HG03457 (cell line): ENCODE measurements around the gene CCDC102B.
A peak's percentile ranks its signal among the peaks of the same experiment; 100 is the strongest.
"Not testable (repeated sequence)": the region's sequence is repeated elsewhere in the genome, so short reads cannot be mapped to it uniquely, and the experiment has no call there.

ENCODE experiments used
- ATAC-seq: cut with Tn5 transposase; IDR thresholded peaks from one replicate; pipeline ENCODE4 v1.9.1; 2021; ENCODE audit warnings: moderate number of reproducible peaks; ENCODE audit not compliant: unreplicated experiment

Gene CCDC102B

DNA sequence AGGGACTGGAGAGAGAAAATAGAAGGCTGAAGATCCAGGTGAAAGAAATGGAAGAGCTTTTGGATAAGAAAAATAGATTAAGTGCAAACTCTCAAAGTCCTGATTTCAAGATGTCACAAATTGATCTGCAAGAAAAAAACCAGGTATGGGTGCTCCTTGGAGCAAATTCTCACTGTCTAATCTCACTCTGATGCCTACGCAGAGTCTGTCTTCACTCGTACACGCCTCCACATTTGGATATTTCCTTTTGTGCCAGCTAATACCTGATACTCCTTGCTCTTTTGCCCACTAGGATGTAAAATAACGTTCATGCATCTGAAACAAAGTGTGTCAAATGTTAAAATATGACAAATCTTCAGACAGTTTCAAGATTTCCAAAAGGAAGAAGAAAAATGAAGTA lies 99.4 kb downstream of the CCDC102B start:
- no peak for ATAC-seq

- no peak for ATAC-seq
These were observed 111.7 kb downstream of the CCDC102B start for GRCh38 chr18:68909579-68909978.

- no peak for ATAC-seq
These were observed 117.2 kb downstream of the CCDC102B start for GRCh38 chr18:68915061-68915460.

- ATAC-seq, result no peak
These were observed 118.9 kb downstream of the CCDC102B start for GRCh38 chr18:68916734-68917133.

GRCh38 chr18:68918216-68918615 lies 120.3 kb downstream of the CCDC102B start:
- ATAC-seq, result no peak

- no peak for ATAC-seq
These were observed 122.0 kb downstream of the CCDC102B start for GRCh38 chr18:68919900-68920299.

GRCh38 chr18:68922392-68922791 lies 124.5 kb downstream of the CCDC102B start:
- no peak for ATAC-seq

DNA sequence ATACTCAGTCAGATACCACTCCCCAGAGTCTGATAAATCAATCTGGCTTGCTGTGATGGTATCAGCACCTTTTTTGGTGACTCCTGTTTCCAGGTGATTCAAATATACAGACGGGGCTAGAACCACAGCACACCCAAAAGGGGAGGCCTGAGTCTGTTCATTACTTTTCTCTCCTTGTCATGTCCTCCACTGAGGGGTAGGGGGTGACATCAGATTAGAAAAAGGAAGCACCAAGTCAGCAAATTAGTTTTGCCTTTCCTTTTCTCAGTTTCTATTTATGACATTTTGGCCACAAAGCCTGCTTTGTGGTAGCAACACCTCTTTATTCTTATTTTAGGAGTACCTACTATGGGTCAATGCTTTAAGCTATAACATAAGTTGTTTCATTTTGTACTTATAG lies 127.4 kb downstream of the CCDC102B start:
- peak; percentile 92 for ATAC-seq

DNA sequence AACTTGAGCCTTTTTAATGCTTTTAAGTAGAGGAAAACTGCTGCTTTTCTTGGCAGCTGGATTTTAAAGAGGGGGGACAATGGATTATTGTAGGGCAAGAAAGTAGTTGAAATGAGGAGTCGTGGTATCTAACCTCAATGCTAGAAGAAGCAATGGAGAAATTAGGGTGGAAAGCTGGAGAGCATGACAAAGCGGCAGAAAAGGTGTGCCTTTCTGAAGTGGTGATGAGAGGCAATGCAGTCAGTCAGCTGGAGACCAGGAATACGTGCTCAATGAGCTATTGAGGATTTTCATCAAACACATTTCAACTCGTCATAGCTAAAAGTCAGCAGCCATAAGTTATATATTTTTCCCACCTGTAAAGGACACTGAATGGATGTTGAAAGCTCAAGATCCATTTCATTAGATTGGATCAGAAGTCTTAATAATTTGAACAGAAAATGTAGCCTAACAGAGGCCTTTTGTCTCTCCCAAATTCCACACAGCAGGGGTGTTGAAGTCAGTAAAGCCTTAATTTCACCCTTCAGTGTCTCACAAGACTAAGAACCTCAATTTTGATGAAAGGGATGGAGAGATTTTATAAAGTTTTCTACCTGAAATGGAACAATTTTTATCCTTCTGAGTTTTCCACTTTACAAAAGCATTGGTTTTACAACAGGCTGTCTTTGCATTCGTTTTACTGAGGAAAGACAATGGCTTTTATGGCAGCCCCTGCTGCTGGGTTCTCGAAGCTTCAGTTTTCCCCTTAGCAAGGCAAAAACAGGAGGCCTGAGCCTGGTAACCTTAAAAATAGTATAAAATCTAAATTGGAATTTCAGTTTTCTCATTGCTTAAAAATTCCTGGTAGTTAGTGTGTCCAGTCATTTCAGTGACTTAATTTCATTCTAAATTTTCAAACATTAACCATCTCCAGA lies 131.1 kb downstream of the CCDC102B start:
- ATAC-seq, result no peak

DNA sequence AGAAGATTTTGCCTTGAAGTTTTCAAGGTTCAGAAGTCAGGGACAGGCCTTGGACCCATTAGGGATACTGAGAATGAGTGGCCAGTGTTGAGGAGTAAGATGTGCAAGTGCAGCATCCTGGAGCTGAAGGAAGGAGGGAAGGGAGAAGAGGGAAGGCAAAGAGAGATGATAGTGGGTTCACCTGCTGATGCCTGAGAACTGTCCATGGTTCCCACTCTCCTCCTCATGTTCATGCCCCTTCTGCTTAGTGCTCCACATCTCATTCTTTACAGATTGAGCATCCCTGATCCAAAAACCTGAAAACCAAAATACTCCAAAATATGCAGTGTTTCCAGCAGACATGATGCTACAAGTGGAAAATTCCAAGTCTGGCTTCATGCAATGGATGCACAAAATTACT lies 137.8 kb downstream of the CCDC102B start:
- no peak for ATAC-seq

GRCh38 chr18:68937029-68937599 lies 139.2 kb downstream of the CCDC102B start:
- ATAC-seq, result peak; percentile 91

DNA sequence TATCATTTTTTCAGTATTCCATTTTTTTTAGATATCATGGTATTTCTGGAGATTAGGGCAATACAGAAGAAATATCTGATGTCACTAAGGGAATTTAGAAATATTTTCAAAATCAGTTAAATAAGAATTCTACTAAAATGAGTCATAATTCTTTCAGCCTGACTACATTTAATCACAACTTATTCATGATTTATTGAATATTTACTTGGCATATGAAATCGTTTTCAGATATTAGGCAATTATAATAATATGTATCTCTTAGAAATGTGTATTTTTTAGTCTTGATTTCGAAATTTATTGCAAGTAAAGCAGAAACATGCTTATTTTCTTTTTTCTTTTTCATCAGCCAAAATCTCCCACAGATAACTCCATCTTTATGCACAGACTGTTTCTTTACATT lies 142.2 kb downstream of the CCDC102B start:
- ATAC-seq, result no peak

DNA sequence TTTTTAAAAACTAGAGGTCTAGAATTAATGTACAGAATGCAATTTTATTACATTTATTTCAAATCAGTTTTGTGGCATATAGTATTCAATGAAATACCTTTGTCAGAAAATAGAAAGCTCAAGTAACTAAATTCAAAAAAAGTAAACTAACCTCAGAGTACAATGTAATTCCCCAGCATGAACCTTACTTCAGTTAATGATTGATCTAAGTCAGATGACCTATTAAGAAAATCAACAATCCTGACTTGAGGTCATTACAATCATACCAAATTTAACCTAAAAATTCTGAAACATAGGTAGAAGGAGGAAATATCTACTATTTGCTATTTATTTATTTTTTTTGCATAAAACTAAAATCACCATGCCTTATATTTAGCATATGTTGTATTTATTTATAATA lies 142.9 kb downstream of the CCDC102B start:
- ATAC-seq, result no peak

DNA sequence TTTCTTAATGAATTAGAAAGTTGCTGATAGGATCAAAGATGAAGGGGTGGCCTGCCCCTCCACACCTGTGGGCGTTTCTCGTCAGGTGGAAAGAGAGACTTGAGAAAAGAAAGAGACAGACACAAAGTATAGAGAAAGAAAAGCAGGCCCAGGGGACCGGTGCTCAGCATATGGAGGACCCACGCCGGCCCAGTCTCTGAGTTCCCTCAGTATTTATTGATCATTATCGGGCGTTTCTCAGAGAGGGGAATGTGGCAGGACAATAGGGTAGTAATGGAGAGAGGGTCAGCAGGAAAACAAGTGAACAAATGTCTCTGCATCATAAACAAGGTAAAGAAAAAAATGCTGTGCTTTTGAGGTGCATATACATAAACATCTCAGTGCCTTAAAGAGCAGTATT lies 144.3 kb downstream of the CCDC102B start:
- no peak for ATAC-seq

GRCh38 chr18:68943861-68944260 lies 146.0 kb downstream of the CCDC102B start:
- ATAC-seq, result not testable (repeated sequence)

GRCh38 chr18:68944330-68944729 lies 146.4 kb downstream of the CCDC102B start:
- ATAC-seq, result no peak

DNA sequence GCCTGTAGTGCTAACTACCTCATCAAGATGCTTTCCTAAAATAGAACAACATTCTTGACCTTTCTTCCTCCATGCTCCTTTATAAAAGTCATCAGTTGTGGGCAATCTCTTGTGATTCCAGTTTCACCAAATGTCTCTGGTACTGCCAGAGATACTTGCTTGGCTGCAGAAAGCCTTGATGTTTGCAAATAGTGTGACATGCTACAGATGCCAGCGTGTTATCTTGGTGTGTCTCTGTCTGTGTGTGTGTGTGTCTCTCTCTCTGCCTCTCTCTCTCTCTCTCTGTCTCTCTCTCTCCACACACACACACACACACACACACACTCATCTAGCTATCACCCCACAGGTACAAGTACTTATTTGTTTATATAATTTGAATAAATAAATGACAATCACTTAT lies 146.9 kb downstream of the CCDC102B start:
- no peak for ATAC-seq

- ATAC-seq, result no peak
These were observed 150.7 kb downstream of the CCDC102B start for GRCh38 chr18:68948622-68949021.

DNA sequence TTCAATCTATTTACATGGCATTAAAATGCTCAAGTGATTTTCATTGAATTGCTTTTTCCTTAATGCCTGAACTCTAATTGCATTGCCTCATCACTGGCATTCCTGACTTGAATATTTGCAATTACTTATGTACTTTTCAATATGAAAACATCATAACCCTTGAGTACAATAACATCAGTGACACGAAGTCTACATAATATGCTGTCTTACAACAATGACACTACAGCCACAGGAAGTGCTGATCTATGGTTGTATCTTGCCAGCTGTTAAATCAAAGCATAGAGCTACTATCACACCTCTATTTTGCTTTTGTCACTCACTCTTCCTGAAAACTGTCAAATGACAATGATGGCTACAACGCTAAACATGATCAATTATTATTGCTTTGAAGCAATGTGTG lies 156.9 kb downstream of the CCDC102B start:
- ATAC-seq, result no peak

DNA sequence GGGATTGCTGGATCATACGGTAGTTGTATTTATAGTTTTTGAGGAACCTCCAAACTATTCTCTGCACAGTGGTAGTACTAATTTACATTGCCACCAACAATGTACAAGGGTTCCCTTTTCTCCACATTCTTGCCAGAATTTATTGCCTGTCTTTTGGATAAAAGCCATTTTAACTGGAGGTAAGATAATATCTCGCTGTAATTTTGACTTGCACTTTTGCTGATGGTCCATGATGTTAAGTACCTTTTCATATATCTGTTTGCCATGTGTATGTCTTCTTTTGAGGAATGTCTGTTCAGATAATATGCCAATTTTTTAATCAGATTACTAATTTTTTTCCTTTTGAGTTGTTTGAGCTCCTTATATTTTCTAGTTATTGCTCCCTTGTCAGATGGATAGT lies 158.8 kb downstream of the CCDC102B start:
- no peak for ATAC-seq

DNA sequence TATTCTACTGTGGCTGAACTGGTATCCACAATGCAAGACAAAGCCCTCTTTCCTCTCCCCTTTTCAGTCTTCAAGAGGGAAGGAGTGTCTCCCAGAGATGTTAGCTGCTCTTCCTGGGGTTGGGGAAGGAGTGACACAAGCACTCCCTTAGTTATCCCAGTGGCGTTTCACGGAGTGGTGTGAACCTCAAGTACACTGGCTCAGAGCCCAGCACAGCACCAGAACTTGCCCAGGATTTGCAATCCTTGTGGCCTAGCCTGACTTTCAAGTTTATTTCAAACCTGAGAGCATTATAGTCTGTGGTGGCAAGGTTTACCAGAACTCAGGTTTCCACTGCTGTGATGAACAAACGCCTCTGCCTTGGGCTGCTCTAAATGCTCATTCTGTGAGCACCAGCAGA lies 162.5 kb downstream of the CCDC102B start:
- no peak for ATAC-seq

DNA sequence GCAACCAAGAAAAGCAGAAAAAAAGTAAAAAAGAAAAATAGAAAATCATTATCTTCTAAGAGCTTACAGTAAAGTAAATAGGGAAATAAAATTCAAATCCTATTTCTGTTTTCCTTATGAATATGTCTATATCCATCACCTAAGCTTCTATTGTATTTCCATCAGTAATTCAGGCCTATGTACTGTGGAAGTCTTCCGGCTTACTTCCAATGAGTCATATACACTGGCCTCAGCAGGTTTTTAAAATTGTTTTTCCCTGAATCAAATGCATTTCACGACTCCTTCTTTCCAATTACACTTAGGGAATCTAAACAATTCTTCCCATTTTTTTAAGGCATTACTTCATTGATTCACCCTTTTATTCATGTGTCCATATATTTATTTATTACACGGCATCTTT lies 164.7 kb downstream of the CCDC102B start:
- ATAC-seq, result no peak
